GM10266 (cell line): ENCODE results near the gene SLC24A3.

Experiments
- DNase-seq: peaks from one replicate; pipeline ENCODE4 v3.0.0; 2012; ENCODE audit errors: extremely low spot score
- CTCF ChIP-seq: IDR thresholded peaks from 2 replicates; pipeline ENCODE4 v1.5.1; 2012; ENCODE audit warnings: mild to moderate bottlenecking, low read depth; ENCODE audit not compliant: control insufficient read depth, insufficient read depth; ENCODE audit errors: missing control alignments

SLC24A3 gene

DNA sequence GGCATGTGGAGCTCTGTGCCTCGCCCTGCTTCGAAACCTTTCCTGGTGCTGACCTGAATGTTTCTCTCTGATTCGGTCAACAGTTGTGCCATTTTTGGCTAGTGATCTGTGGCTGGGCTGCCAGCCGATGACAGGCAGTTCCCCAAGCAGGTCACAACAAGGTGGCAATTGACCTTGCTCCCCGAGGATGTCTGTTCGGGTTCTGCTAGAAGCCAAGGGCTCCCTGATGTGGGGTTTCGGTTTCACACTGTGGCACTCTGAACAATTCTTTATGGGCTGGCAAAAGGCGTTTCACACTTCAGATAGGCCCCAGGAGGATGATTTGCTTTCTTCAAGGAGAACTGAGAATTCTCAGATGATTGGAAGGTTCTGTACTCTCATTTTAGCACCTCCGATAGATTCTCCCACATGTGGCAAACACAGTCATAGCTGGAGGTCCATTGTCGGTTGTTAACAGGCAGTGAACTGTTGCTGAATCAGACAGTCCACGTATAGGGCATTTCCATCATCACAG is 135.6 kb downstream of the SLC24A3 start:
- TF ChIP-seq CTCF, result no peak
- DNase-seq, result no peak

GRCh38 chr20:19348582-19348981 is 136.1 kb downstream of the SLC24A3 start:
- no peak for DNase-seq
- no peak for TF ChIP-seq CTCF

GRCh38 chr20:19349879-19350278 is 137.4 kb downstream of the SLC24A3 start:
- no peak for DNase-seq
- TF ChIP-seq CTCF, result no peak

- TF ChIP-seq CTCF, result no peak
- DNase-seq, result no peak
Measured at GRCh38 chr20:19351542-19351941, 139.1 kb downstream of the SLC24A3 start.

- TF ChIP-seq CTCF, result no peak
- DNase-seq, result no peak
Measured at GRCh38 chr20:19354950-19355349, 142.5 kb downstream of the SLC24A3 start.

GRCh38 chr20:19361790-19362189 is 149.3 kb downstream of the SLC24A3 start:
- DNase-seq, result no peak
- TF ChIP-seq CTCF, result no peak

DNA sequence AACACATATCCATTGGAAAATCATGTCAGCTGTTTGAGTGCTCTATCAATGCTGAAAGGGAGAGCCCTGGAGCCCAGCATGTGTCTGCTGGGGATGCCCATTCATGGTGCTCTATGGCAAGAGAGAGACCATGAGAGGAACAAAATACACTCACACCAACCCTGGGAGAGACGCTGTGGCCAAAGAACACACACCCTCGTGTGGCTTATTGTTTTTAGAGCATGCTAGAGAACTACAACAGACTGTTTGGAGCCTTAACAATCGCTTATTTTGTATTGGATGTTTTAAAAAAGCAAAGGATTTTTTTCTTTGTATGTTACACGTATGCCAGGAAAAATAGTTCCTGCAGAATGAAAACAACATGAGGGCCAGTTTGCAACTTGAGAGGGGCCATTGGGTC is 151.0 kb downstream of the SLC24A3 start:
- DNase-seq, result no peak
- no peak for TF ChIP-seq CTCF
